Measurements from ENCODE around the gene ETS1. TPM values are rescaled to one million over a fixed set of nuclear protein-coding genes. Genes with fewer than 3 reads are reported as not detected.

The ETS1 gene
- total and polyA plus RNA-seq, 8 donors = 70.2 to 139 (median 128) TPM

- ATAC-seq (no peak), DNase-seq (no peak)
- no peak overlapping the region for H3K4me3 ChIP-seq
- no peaks in the 10 kb centered on the region for H3K27me3 ChIP-seq
- H3K9me3 ChIP-seq = no peaks in the 10 kb centered on the region
- TF ChIP-seq CTCF (IDR thresholded peaks at IDR 0.05) = no peak
- intact Hi-C loops (cut with DNase I) = no loop called here
- H3K36me3 ChIP-seq = no peaks in the 10 kb centered on the region
- peak overlapping the region in 1 of 2 donors; percentile 66 for H3K27ac ChIP-seq
- peaks cover 12 to 65% of the 10 kb centered on the region in 2 donors for H3K4me1 ChIP-seq
Measured at GRCh38 chr11:128580612-128581011, 6.7 kb downstream of the ETS1 start.

DNA sequence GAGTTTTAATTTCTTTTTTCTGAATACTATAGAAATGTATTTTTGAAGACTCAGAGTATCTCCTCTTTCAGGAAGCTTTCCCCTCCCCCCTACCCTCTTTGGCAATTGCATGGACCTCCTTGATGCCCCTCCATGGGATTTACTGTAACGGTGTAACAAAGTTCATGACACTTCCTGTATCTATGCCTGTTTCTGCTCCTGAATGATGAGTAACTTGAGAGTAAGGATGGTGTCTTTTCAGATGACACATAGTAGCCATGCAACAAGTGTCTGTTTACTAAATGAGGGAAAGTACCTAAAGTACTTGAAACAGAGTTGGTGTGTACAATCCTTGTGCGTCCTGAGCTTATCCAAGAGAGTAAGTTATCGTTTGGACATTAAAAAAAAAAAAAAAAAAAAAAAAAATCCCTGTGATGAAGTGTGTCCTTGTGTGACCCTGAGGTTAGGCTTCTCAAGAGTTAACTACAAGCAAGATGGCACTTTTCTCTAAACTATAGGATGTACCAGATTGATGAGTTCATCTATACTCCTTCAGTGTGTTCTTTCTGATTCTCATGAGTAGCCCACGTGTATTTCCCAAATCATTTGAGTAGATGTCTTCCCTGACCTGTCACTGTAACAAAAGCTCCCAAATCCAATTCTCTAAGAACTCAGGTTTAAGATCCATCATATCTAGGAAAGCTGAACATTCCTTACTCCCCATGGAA lies 7.4 kb downstream of the ETS1 start:
- TF ChIP-seq CTCF (IDR thresholded peaks at IDR 0.05) = no peak
- Histone ChIP-seq H3K36me3 (no peaks in the 10 kb centered on the region), H3K4me1 (peaks cover 15 to 68% of the 10 kb centered on the region in 2 donors), H3K4me3 (no peak overlapping the region), H3K27me3 (no peaks in the 10 kb centered on the region), H3K27ac (peak overlapping the region in 1 of 2 donors; percentile 66), H3K9me3 (no peaks in the 10 kb centered on the region)
- no peak for ATAC-seq
- DNase-seq = no peak
- intact Hi-C loops (cut with DNase I) = no loop called here

GRCh38 chr11:128576555-128576954 lies 10.8 kb downstream of the ETS1 start:
- intact Hi-C loops (cut with DNase I) = no loop called here
- Histone ChIP-seq H3K27ac (peak overlapping the region; percentile 29 to 77), H3K27me3 (no peaks in the 10 kb centered on the region), H3K4me1 (peaks cover 15 to 52% of the 10 kb centered on the region in 2 donors), H3K9me3 (no peaks in the 10 kb centered on the region), H3K36me3 (no peaks in the 10 kb centered on the region), H3K4me3 (no peak overlapping the region)
- DNase-seq (no peak), ATAC-seq (peak; percentile 14)
- no peak for TF ChIP-seq CTCF (IDR thresholded peaks at IDR 0.05)

GRCh38 chr11:128575961-128576350 lies 11.4 kb downstream of the ETS1 start:
- peak overlapping the region; percentile 29 to 77 for H3K27ac ChIP-seq
- no peak overlapping the region for H3K4me3 ChIP-seq
- TF ChIP-seq CTCF (IDR thresholded peaks at IDR 0.05) = no peak
- H3K36me3 ChIP-seq = no peaks in the 10 kb centered on the region
- H3K4me1 ChIP-seq = peaks cover 15 to 47% of the 10 kb centered on the region in 2 donors
- no peaks in the 10 kb centered on the region for H3K9me3 ChIP-seq
- no peaks in the 10 kb centered on the region for H3K27me3 ChIP-seq
- peak; percentile 93 for ATAC-seq
- intact Hi-C loops (cut with DNase I) = no loop called here
- peak in 3 of 4 donors; percentile 57 to 73 (median 59) for DNase-seq

GRCh38 chr11:128575174-128575960 lies 12.0 kb downstream of the ETS1 start:
- no peak overlapping the region for H3K4me3 ChIP-seq
- peaks cover 15 to 41% of the 10 kb centered on the region in 2 donors for H3K4me1 ChIP-seq
- no peak for TF ChIP-seq CTCF (IDR thresholded peaks at IDR 0.05)
- no peaks in the 10 kb centered on the region for H3K9me3 ChIP-seq
- H3K27ac ChIP-seq = peak overlapping the region; percentile 29 to 77
- no peak for DNase-seq
- intact Hi-C loops (cut with DNase I) = no loop called here
- no peaks in the 10 kb centered on the region for H3K27me3 ChIP-seq
- no peaks in the 10 kb centered on the region for H3K36me3 ChIP-seq
- peak; percentile 15 for ATAC-seq
